Measurements from ENCODE around the gene TMEM247.

- no peak for TF ChIP-seq CTCF (IDR thresholded peaks at IDR 0.05)
- TF ChIP-seq POLR2AphosphoS5 (IDR thresholded peaks at IDR 0.05), result no peak
Observed at GRCh38 chr2:46470114-46470628, 9.2 kb upstream of the TMEM247 start.
